ENCODE results near the gene OR2J2. TPM values are rescaled to one million over a fixed set of nuclear protein-coding genes. Genes with fewer than 3 reads are reported as not detected.
"Not testable (repeated sequence)": the region's sequence is repeated elsewhere in the genome, so short reads cannot be mapped to it uniquely, and the experiment has no call there.

Gene OR2J2
- not detected for total RNA-seq

DNA sequence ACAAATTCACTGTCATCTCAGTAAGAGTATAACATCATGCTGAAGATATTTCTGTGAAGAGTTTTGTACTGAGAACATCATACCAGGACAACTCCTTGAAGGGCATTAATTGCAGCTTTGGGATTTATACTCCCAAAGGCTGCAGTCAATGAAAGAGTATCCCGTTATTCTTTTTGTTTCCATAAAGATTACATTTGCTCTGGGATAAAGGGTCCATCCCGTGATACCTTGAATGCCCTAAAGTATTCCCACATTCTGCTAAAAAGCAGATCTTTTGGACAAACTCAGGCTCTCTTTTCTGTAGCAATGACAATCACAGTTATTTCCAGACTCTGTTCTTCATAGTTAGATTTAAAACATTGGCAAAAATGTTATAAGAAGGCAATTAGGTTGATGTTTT lies at the start of gene OR2J2:
Gene OR2J2, plus strand, starts transcription at position 301 of the 400 bp plus-strand sequence. CDS start 2,729 bp downstream, outside the sequence.
- not testable (repeated sequence) for DNase-seq (ENCODE audit: low spot score)

- no peak for DNase-seq (ENCODE audit: low spot score)
These were observed 41.2 kb upstream of the OR2J2 start for GRCh38 chr6:29129326-29130012.

DNA sequence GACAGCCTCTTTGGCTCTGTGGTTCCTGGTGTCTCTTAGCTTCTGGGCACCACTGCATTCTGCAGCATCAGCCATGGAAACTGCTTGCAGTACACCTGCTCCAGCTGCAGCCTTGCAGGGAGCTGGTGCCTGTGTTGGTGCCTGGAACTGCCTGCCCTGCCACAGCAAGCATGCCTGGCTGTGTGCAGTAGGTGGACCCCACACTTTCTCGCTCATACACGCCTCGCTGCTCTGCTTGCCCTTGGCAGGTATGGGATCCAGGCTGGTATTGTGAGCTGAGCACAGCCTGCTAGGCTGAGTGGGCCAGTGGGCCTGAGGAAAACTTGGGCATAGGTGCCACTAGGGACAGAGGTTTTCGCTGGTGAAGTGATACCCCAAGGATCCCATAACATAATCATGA lies 40.1 kb upstream of the OR2J2 start:
- no peak for DNase-seq (ENCODE audit: low spot score)

- DNase-seq (ENCODE audit: low spot score): no peak
These were observed 39.0 kb upstream of the OR2J2 start for GRCh38 chr6:29131691-29132090.

DNA sequence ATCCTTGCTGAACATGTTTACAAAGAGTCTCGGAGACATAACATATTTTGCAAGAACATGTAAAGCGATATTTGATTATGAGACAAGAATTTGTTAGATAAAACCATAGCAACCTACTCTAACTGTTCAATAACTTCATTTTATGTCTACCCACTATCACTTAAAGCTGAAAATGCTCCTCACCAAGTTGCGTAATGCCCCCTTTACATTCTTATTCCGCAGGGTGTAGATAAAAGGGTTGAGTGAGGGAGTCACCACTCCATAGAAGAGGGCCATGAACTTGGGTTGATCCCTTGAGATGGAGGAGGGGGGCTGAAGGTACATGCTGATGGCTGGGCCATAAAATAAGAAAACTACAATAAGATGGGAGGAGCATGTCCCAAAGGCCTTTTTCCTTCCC lies 33.0 kb upstream of the OR2J2 start:
- DNase-seq (ENCODE audit: low spot score): no peak

GRCh38 chr6:29141606-29142005 lies 29.1 kb upstream of the OR2J2 start:
- no peak for DNase-seq (ENCODE audit: low spot score)

GRCh38 chr6:29142309-29142708 lies 28.4 kb upstream of the OR2J2 start:
- DNase-seq (ENCODE audit: low spot score): no peak

DNA sequence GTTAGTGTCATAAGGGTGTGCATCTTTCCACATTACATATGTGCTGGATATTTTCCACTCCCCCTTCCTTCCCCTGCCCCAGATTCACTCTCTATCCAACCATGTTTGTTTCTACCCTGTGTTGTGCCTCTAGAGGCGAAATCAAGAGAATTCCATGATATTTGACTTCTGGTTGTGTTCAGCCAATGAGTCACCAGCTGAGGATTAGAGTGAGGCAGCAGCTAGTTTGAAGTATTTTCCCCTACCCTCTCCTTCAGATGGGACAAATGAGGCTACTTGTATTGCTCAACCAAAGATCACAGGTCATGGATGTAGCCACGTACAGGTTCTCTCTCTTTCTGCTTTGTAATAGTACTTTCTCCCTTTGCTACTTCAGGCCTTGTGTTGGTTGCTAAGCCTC lies 24.5 kb upstream of the OR2J2 start:
- no peak for DNase-seq (ENCODE audit: low spot score)

DNA sequence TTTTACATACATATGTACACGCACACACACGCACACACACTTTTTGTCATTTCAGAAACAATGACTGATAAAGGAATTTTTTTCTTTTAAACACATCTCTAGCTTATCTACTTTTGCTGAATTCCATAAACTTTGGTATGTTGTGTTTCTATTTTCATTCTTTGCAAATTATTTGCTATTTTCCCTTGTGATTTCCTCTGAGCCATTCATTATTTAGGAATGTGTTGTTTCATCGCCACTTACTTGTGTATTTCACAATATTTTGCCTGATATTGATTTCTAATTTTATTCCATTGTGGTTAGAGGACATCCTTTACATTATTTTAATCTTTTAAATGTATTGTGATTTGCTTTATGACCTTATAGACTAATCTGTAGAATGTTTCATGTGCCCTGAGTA lies 23.6 kb upstream of the OR2J2 start:
- no peak for DNase-seq (ENCODE audit: low spot score)

DNA sequence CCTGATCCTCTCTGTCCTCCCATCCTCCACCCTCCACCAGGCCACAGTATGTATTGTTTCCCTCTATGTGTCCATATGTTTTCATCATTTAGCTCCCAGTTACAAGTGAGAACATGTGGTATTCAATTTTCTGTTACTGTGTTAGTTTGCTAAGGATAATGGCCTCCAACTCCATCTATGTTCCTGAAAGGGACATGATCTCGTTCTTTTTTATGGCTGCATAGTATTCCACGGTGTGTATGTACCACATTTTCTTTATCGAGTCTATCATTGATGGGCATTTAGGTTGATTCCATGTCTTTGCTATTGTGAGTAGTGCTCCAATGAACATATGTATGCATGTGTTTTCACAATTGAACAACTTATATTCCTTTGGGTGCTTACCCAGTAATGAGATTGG lies 21.3 kb upstream of the OR2J2 start:
- not testable (repeated sequence) for DNase-seq (ENCODE audit: low spot score)

- DNase-seq (ENCODE audit: low spot score): no peak
These were observed 17.6 kb upstream of the OR2J2 start for GRCh38 chr6:29153083-29153482.

DNA sequence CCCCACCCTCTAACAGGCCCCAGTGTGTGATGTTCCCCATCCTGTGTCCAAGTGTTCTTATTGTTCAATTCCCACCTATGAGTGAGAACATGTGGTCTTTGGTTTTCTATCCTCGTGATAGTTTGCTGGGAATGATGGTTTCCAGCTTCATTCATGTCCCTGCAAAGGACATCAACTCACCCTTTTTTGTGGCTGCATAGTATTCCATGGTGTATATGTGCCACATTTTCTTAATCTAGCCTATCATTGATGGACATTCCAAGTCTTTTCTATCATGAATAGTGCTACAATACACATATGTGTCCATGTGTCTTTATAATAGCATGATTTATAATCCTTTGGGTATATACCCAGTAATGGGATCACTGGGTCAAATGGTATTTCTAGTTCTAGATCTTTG lies 15.5 kb upstream of the OR2J2 start:
- DNase-seq (ENCODE audit: low spot score): not testable (repeated sequence)

- DNase-seq (ENCODE audit: low spot score): not testable (repeated sequence)
These were observed 10.8 kb upstream of the OR2J2 start for GRCh38 chr6:29159922-29160321.

- not testable (repeated sequence) for DNase-seq (ENCODE audit: low spot score)
These were observed 5.1 kb upstream of the OR2J2 start for GRCh38 chr6:29165571-29165970.

GRCh38 chr6:29171736-29172135 lies 1.0 kb downstream of the OR2J2 start:
- no peak for DNase-seq (ENCODE audit: low spot score)

GRCh38 chr6:29183594-29183993 lies 12.9 kb downstream of the OR2J2 start:
- no peak for DNase-seq (ENCODE audit: low spot score)

- DNase-seq (ENCODE audit: low spot score): not testable (repeated sequence)
These were observed 18.0 kb downstream of the OR2J2 start for GRCh38 chr6:29188659-29189058.

- DNase-seq (ENCODE audit: low spot score): no peak
These were observed 30.3 kb downstream of the OR2J2 start for GRCh38 chr6:29200767-29201662.

GRCh38 chr6:29201966-29202365 lies 31.3 kb downstream of the OR2J2 start:
- DNase-seq (ENCODE audit: low spot score): no peak

DNA sequence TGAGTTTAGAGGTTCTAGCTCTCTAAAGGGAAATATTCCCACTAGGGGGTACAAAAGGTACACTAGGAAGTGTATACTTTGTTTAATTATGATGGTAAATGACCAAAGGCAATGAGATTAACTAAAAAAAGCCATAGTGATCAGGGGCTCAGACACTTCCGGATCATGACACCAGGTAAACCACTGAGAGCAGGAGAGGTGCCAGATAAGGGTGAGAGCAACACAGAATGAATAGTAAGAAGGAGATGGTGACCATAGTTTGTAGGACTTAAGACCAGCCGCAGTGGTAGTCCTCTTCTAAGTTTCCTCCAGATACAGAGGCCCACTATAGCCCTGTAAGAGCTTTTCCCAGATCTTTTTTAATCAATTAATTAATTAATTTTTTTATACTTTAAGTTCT lies 40.8 kb downstream of the OR2J2 start:
- DNase-seq (ENCODE audit: low spot score): no peak

DNA sequence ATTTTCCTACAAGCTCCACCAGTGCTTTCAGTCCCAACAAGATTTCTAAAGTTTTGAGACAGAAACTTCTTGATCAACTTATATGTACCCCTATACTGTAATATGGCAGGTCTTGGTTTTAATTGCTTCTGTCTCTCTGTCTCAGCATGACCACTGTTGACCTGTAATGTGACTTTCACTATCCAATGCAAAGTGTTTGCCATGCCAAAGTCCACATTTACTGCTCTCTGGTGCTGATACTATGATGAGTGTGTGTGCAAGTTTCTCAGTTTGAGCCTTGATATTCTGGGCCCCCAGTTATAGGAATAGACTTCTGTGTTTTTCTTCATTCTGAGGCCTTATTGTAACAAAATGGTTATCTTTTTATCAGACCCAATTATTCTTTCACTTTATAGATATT lies 45.8 kb downstream of the OR2J2 start:
- DNase-seq (ENCODE audit: low spot score): peak; percentile 26

DNA sequence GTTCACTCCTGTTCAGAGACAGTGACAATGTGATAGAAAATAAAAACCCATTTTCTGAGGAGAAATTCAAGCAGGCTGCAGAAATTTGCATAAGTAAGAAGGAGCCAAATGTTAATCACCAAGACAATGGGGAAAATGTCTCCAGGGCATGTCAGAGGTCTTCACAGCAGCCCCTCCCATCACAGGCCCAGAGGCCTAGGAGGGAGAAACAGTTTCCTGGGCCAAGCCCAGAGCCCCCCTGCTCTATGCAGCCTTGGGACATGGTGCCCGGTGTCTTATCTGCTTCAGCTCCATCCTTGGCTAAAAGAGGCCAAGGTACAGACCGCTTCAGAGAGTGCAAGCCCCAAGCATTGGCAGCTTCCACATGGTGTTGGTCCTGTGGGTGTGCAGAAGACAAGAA lies 46.5 kb downstream of the OR2J2 start:
- DNase-seq (ENCODE audit: low spot score): not testable (repeated sequence)

- DNase-seq (ENCODE audit: low spot score): peak; percentile 51
These were observed 47.3 kb downstream of the OR2J2 start for GRCh38 chr6:29218056-29218455.
